Lung (tissue), 12 donors: ENCODE results near the gene MAPK8IP2. TPM values are rescaled to one million over a fixed set of nuclear protein-coding genes. Genes with fewer than 3 reads are reported as not detected.

Experiments used
- ATAC-seq: fragments of 200-7000 bp; cut with Tn5 transposase; one replicate; pipeline ENCODE4 v1.9.1; 2020; ENCODE audit warnings: moderate number of reproducible peaks; ENCODE audit not compliant: insufficient read depth, low FRiP score
- DNase-seq, 3 donors: peaks; one replicate each; pipeline ENCODE4 v3.0.0-alpha.2; 2013 to 2017
- H3K27ac ChIP-seq, 2 donors: one replicate each; pipeline ENCODE4 v1.5.1; 2013; ENCODE audit warnings: mild to moderate bottlenecking in 2 of 2, moderate library complexity in 2 of 2, control low read depth in 1 of 2, inconsistent platforms in 1 of 2, low read depth in 1 of 2, low read length in 1 of 2
- H3K27me3 ChIP-seq, 3 donors: one replicate each; pipeline ENCODE4 v1.5.1; 2013; ENCODE audit warnings: low read length in 2 of 3; ENCODE audit not compliant: control insufficient read depth in 3 of 3, insufficient read depth in 3 of 3
- H3K36me3 ChIP-seq, 4 donors: one replicate each; pipeline ENCODE4 v1.5.1; 2013; ENCODE audit warnings: low read length in 4 of 4, mild to moderate bottlenecking in 1 of 4, moderate library complexity in 1 of 4; ENCODE audit not compliant: control insufficient read depth in 4 of 4, insufficient read depth in 4 of 4
- H3K4me1 ChIP-seq, 5 donors: one replicate each; pipeline ENCODE4 v1.5.1; 2013; ENCODE audit warnings: low read length in 5 of 5, mild to moderate bottlenecking in 2 of 5, moderate library complexity in 1 of 5; ENCODE audit not compliant: control insufficient read depth in 5 of 5, insufficient read depth in 5 of 5
- H3K4me3 ChIP-seq: one replicate; pipeline ENCODE4 v1.5.1; 2013; ENCODE audit warnings: mild to moderate bottlenecking, control low read depth, moderate library complexity
- H3K9ac ChIP-seq, 2 donors: one replicate each; pipeline ENCODE4 v1.5.1; 2013; ENCODE audit warnings: low read length in 2 of 2, control low read depth in 1 of 2; ENCODE audit not compliant: insufficient read depth in 1 of 2
- H3K9me3 ChIP-seq, 4 donors: one replicate each; pipeline ENCODE4 v1.5.1; 2013; ENCODE audit warnings: low read length in 3 of 4, mild to moderate bottlenecking in 1 of 4, moderate library complexity in 1 of 4; ENCODE audit not compliant: control insufficient read depth in 4 of 4, insufficient read depth in 3 of 4
- WGBS, 2 donors: extraction: QIAGEN DNeasy Blood & Tissue Kit; methylation state at CpG; one replicate each; pipeline ENCODE4 v1.1.7; 2013; 5-methylcytosine and 5-hydroxymethylcytosine counted together
- polyA plus RNA-seq, 2 donors: library from polyadenylated mRNA; stranded (reverse); fragments of 200-250 nt; gene quantifications; one replicate each; pipeline ENCODE4 v1.2.1, GENCODE V29; 2013
- total RNA-seq, 2 donors: library from RNA; depleted of rRNA in 1 of 2; stranded (reverse); fragments of >200 nt in 1 of 2; gene quantifications; one replicate each; pipeline ENCODE4 v1.2.1, GENCODE V29; 2014 to 2021
- TF ChIP-seq, protein P1 (sequence below): IDR thresholded peaks from 2 replicates; pipeline ENCODE4 v1.5.1; 2012; ENCODE audit warnings: mild to moderate bottlenecking; ENCODE audit errors: control extremely low read depth, extremely low read depth
- donor health status: control.
- donor health status: control.
- donor health status: Bipolar disorder and iron deficiency.
- donor health status: healthy.
- donor health status: DM: yes; HTN: yes; CAD: no.

Gene MAPK8IP2
- total and polyA plus RNA-seq, 4 donors: 0.91 to 2.7 (median 1.1) TPM

DNA sequence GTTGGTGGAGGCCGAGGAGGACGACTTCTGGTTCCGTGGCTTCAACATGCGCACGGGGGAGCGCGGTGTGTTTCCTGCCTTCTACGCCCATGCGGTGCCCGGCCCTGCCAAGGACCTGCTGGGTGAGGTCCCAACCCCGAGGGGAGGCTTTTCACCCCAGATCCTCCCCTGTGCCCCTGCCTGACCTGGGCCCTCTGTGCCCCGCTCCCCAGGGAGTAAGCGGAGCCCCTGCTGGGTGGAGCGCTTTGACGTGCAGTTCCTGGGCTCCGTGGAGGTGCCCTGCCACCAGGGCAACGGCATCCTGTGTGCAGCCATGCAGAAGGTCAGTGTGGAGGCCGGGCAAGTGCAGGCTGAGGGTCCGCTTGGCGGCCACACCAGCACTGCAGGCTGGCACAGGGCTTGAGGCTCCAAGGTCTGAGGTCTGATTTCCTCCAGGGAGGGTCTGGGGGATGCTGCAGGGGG lies 5.1 kb downstream of the MAPK8IP2 start:
- ATAC-seq (no peak), DNase-seq (no peak)
- 79 to 81% methylated on average over 20 of the region's 20 CpGs for WGBS, 2 donors
- Histone ChIP-seq H3K27me3 (peaks cover 17 to 48% (median 22%) of the 10 kb centered on the region in 3 donors), H3K9ac (no peak overlapping the region), H3K4me1 (peaks cover 0 to 3% (median 0%) of the 10 kb centered on the region in 5 donors), H3K27ac (no peak overlapping the region), H3K9me3 (peaks cover 0 to 6% (median 0%) of the 10 kb centered on the region in 4 donors), H3K4me3 (no peak overlapping the region), H3K36me3 (no peaks in the 10 kb centered on the region)
- TF ChIP-seq, protein P1, sequence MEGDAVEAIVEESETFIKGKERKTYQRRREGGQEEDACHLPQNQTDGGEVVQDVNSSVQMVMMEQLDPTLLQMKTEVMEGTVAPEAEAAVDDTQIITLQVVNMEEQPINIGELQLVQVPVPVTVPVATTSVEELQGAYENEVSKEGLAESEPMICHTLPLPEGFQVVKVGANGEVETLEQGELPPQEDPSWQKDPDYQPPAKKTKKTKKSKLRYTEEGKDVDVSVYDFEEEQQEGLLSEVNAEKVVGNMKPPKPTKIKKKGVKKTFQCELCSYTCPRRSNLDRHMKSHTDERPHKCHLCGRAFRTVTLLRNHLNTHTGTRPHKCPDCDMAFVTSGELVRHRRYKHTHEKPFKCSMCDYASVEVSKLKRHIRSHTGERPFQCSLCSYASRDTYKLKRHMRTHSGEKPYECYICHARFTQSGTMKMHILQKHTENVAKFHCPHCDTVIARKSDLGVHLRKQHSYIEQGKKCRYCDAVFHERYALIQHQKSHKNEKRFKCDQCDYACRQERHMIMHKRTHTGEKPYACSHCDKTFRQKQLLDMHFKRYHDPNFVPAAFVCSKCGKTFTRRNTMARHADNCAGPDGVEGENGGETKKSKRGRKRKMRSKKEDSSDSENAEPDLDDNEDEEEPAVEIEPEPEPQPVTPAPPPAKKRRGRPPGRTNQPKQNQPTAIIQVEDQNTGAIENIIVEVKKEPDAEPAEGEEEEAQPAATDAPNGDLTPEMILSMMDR: no peak

DNA sequence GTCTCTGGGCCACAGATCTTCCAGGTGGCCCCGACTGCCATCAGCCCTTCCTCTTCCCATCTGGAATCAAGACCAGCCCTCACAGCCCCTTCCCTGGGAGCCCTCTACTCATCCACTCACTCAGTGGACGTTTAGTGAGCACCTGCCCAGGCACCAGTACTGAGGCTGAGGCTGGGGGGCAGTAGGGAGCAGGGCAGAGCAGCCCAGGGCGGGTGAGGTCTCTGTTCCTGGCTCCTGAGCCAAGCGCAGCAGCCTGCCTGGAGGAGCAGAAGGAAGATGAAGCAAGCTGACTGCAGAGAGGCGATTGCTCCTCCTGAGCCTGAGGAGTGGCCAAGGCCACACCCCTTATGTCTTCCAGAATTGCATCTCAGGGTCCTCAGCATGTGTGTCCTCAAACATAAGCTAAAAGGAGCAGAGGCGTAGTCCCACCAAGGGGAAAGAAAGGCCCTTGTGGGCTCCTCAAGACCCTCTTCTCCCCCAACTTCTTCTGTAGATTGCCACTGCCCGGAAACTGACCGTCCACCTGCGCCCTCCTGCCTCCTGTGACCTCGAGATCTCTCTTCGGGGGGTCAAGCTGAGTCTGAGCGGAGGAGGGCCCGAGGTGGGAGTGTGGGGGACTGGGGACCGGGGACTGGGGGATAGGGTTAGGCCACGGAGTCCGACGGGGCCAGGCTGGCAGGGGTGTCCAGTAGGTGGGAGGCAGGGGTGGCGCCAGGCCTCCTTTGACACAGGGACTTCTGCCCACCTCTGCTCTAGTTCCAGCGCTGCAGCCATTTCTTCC lies 5.8 kb downstream of the MAPK8IP2 start:
- H3K4me1 ChIP-seq: no peaks in the 10 kb centered on the region
- TF ChIP-seq, protein P1: no peak
- ATAC-seq (no peak), DNase-seq (no peak)
- H3K9ac ChIP-seq: no peak overlapping the region
- no peaks in the 10 kb centered on the region for H3K36me3 ChIP-seq
- no peak overlapping the region for H3K27ac ChIP-seq
- WGBS, 2 donors: 76 to 77% methylated on average over 19 of the region's 19 CpGs
- no peak overlapping the region for H3K4me3 ChIP-seq
- peaks cover 0 to 6% (median 0%) of the 10 kb centered on the region in 4 donors for H3K9me3 ChIP-seq
- H3K27me3 ChIP-seq: peaks cover 17 to 47% (median 22%) of the 10 kb centered on the region in 3 donors

DNA sequence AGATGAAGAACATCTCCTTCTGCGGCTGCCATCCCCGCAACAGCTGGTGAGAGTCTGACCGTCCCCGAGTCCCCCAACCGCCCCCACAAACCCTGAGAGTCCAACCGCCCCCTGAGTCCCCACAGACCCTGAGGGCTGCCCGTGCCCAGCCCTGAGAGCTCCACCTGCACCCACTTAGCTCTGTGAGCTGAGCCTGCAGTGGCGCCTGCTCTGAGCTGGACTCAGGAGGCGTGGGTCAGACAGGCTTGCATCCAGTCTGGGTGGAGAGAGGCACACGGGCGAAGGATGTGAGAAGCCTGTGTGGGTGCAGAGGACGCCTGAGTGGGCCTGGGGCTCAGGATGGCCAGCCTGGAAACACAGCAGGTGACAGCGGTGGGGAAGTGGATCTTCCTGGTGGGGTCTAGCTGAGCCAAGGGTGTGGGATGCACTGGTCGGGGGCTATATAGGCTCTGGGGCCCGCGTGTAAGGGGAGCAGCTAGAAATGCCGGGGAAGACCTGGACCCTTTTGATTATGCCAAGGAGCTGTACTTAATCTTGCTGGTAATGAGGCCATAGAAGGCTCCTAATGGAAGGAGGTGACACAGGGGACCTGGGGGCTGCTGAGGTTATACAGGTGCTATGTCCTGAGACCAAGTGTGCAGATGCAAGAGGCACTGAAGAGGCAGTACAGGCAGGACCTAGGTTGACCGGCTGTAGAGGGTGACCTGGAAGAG lies 6.5 kb downstream of the MAPK8IP2 start:
- Histone ChIP-seq H3K36me3 (no peaks in the 10 kb centered on the region), H3K4me3 (no peak overlapping the region), H3K4me1 (no peaks in the 10 kb centered on the region), H3K27ac (no peak overlapping the region), H3K27me3 (peaks cover 13 to 45% (median 22%) of the 10 kb centered on the region in 3 donors), H3K9me3 (peaks cover 0 to 6% (median 0%) of the 10 kb centered on the region in 4 donors), H3K9ac (no peak overlapping the region)
- no peak for DNase-seq
- ATAC-seq: no peak
- WGBS, 2 donors: 74 to 89% methylated on average over 18 of the region's 18 CpGs
- TF ChIP-seq, protein P1: no peak
